Erythroblast (primary cell): ENCODE measurements around the gene MMEL1.

Experiments used
- GATA1 ChIP-seq: IDR thresholded peaks from 2 replicates; pipeline ENCODE4 v1.6.1; 2011; ENCODE audit warnings: low read depth, mild to moderate bottlenecking, control low read depth, low read length, moderate library complexity
- POLR2A ChIP-seq: IDR thresholded peaks from 2 replicates; pipeline ENCODE4 v1.6.1; 2011; ENCODE audit warnings: mild to moderate bottlenecking, low read length

DNA sequence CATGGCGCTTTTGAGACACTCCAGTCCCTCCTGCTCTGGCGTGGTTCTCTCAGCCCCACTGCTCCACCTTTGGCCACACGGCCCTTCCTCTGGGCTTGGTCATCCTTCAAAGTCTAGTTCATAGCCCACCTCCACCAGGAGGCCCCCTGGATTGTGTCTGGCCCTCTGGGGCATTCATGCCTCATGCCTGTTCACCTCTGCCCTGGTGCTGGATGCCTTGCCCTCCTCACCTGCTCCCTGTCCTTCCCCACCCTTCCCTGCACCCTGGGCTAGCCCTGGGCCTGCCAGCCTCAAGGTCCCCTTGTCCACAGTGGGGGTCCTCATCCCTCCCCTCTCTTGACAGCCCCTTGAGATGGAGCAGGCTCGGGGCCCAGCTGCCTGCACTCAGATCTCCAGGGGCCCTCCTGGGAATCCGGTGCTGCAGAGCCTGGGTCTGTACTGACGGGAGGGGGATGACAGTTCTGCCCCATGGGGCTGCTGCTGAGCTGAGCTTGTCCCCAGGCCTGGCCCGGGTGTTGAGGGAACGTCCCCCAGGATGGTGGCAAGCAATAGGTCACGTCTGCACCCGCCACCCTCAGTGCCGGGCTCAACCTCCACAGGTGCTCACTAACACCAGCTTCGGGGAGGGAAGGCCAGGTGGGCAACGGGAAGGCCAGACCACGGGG, 27.8 kb downstream of the MMEL1 start:
- TF ChIP-seq POLR2A (no peak), GATA1 (no peak)
